ENCODE results near the gene MAP10. TPM values are rescaled to one million over a fixed set of nuclear protein-coding genes. Genes with fewer than 3 reads are reported as not detected.

The MAP10 gene
- total RNA-seq, 1 experiment from 2014 or later, result 2.7 TPM

- TF ChIP-seq ESRRA (CRISPR knock-in tag; IDR thresholded peaks at IDR 0.05; ENCODE audit: borderline replicate concordance), result no peak
- TF ChIP-seq ZNF425 (CRISPR knock-in tag; conservative IDR thresholded peaks at IDR 0.05), result no peak
- TF ChIP-seq TCF7 (CRISPR knock-in tag; IDR thresholded peaks at IDR 0.05; ENCODE audit: low read depth), result no peak
- no peak for TF ChIP-seq SMAD3 (CRISPR knock-in tag; IDR thresholded peaks at IDR 0.05; ENCODE audit: borderline replicate concordance)
- TF ChIP-seq ZNF121 (CRISPR knock-in tag; IDR thresholded peaks at IDR 0.05), result no peak
- TF ChIP-seq ELF4 (CRISPR knock-in tag; IDR thresholded peaks at IDR 0.05; ENCODE audit: low read depth), result no peak
- TF ChIP-seq USF1 (CRISPR knock-in tag; IDR thresholded peaks at IDR 0.05), result no peak
- TF ChIP-seq GTF2I (CRISPR knock-in tag; conservative IDR thresholded peaks at IDR 0.05), result no peak
- TF ChIP-seq ATF6 (CRISPR knock-in tag; IDR thresholded peaks at IDR 0.05), result no peak
These were observed 11.3 kb upstream of the MAP10 start (continued) for GRCh38 chr1:232793944-232794343.

GRCh38 chr1:232795497-232796053 lies 9.6 kb upstream of the MAP10 start:
- CTCF ChIA-PET, result no interaction called here
- H3K4me3 Mint-ChIP-seq, result no peak overlapping the region
- H3K9me3 Mint-ChIP-seq, result no peaks in the 10 kb centered on the region
- H3K27ac Mint-ChIP-seq, result no peak overlapping the region
- POLR2A ChIA-PET, result no interaction called here
- TF ChIP-seq MXD4 (CRISPR knock-in tag; IDR thresholded peaks at IDR 0.05; ENCODE audit: borderline replicate concordance) (no peak), JUN (CRISPR knock-in tag; IDR thresholded peaks at IDR 0.05) (no peak), ZNF317 (CRISPR knock-in tag; IDR thresholded peaks at IDR 0.05; ENCODE audit: borderline replicate concordance, low read depth) (no peak), FOXJ3 (CRISPR knock-in tag; IDR thresholded peaks at IDR 0.05; ENCODE audit: borderline replicate concordance) (no peak), USF1 (CRISPR knock-in tag; IDR thresholded peaks at IDR 0.05) (no peak), ZNF232 (CRISPR knock-in tag; IDR thresholded peaks at IDR 0.05) (no peak), HMGA2 (CRISPR knock-in tag; IDR thresholded peaks at IDR 0.05) (no peak), TCF7 (CRISPR knock-in tag; IDR thresholded peaks at IDR 0.05; ENCODE audit: low read depth) (no peak), NR3C1 (CRISPR knock-in tag; conservative IDR thresholded peaks at IDR 0.05; ENCODE audit: low read depth) (no peak), NR2C2 (CRISPR knock-in tag; IDR thresholded peaks at IDR 0.05) (no peak), ZBTB21 (CRISPR knock-in tag; IDR thresholded peaks at IDR 0.05; ENCODE audit: borderline replicate concordance) (no peak), E2F1 (CRISPR knock-in tag; IDR thresholded peaks at IDR 0.05) (no peak)
- H3K4me1 Mint-ChIP-seq, result peaks cover 14% of the 10 kb centered on the region
- ATAC-seq, result no peak
- H3K36me3 Mint-ChIP-seq, result no peaks in the 10 kb centered on the region
- no peaks in the 10 kb centered on the region for H3K27me3 Mint-ChIP-seq (ENCODE audit: low read depth)
- DNase-seq (ENCODE audit: low spot score), result no peak

Measured in WTC11 (cell line).